Measurements from ENCODE around the gene DOCK8.

GRCh38 chr9:438961-439768 is 224.5 kb downstream of the DOCK8 start:
- TF ChIP-seq FOXK2 (IDR thresholded peaks at IDR 0.05): no peak
- no peak for TF ChIP-seq PKNOX1 (IDR thresholded peaks at IDR 0.05)
- TF ChIP-seq BHLHE40 (IDR thresholded peaks at IDR 0.05; ENCODE audit: borderline replicate concordance): no peak
- TF ChIP-seq FOXM1 (IDR thresholded peaks at IDR 0.05; ENCODE audit: borderline replicate concordance): no peak
- TF ChIP-seq SUZ12 (IDR thresholded peaks at IDR 0.05): no peak
- TF ChIP-seq ARNT (IDR thresholded peaks at IDR 0.05): no peak
- TF ChIP-seq FOXA1 (IDR thresholded peaks at IDR 0.05): no peak
- TF ChIP-seq SP1 (IDR thresholded peaks at IDR 0.05): no peak
- no peak for TF ChIP-seq HDGF (IDR thresholded peaks at IDR 0.05; ENCODE audit: borderline replicate concordance)
- TF ChIP-seq NFRKB (IDR thresholded peaks at IDR 0.05): no peak
- TF ChIP-seq TARDBP (IDR thresholded peaks at IDR 0.05): no peak
- no peak for TF ChIP-seq L3MBTL2 (conservative IDR thresholded peaks at IDR 0.05)
